ENCODE results near the gene HOATZ.
A peak's percentile ranks its signal among the peaks of the same experiment; 100 is the strongest.

HOATZ gene

DNA sequence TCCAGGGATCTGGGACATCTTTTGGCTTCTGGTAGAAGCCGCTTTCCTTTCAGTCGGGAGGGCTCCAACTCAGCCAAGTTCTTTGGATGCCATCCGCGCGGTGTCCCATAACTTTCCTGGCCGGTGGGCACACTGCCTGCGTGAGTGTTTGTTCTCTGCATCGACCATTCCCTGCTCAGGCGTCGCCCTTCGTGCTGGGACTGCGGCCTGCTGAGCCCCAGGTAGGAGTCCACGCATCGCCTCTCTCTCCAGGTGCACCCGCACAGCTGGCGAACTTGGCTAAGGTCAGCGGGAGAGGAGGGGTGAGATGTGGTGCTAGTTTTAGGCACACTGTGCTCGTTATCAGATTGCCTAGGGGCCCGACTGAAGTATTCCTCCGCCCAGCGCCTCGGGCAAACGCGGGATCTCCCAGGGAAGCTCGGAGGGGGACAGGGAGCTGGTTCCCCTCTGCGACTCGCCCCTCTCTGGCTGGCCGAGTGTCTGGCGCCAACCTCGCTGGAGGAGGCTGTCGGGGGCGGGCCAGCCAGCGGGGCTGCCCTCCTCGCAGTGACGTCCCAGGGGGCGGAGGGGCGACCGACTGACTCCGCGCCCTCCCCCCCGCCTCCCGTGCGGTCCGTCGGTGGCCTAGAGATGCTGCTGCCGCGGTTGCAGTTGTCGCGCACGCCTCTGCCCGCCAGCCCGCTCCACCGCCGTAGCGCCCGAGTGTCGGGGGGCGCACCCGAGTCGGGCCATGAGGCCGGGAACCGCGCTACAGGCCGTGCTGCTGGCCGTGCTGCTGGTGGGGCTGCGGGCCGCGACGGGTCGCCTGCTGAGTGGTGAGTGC lies 25.7 kb downstream of the HOATZ start, which contains the start of gene LAYN:
TSS of gene LAYN (plus strand) at position 607 of the 823 bp plus-strand sequence. CDS start at position 731, 124 bp downstream.
- peak; percentile 79 for DNase-seq (ENCODE audit: extremely low spot score)
- POLR2A ChIA-PET, result interaction anchor here (1.0 to 1.2 kb wide), 3 partner anchors 13 to 63 kb away, joined by 3 to 4 read pairs (median 3); partner anchors contain the start of gene SIK2
- TF ChIP-seq SUZ12 (IDR thresholded peaks at IDR 0.05) (no peak), NFRKB (IDR thresholded peaks at IDR 0.05) (no peak), ARNT (IDR thresholded peaks at IDR 0.05) (no peak), ELF4 (IDR thresholded peaks at IDR 0.05) (no peak), FOXA1 (IDR thresholded peaks at IDR 0.05) (no peak)
- CTCF ChIA-PET, result no interaction called here

DNA sequence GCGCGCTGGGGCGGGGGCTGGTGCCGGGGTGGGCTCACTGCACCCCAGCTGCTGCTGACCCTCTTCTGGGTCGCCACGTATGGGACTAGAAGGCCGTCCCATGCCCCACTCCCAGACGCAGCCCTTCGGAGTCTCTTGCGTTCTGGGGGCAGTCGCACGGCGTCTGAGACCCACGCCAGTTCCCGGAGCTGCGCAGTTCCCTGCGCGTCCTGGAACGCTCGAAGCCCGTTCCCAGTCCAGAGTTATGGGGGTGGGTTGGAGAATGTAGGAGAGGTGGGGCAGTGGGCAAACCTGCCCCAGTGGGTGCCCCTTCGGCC lies 26.3 kb downstream of the HOATZ start:
- TF ChIP-seq BHLHE40 (IDR thresholded peaks at IDR 0.05; ENCODE audit: borderline replicate concordance) (no peak), ARNT (IDR thresholded peaks at IDR 0.05) (no peak), ZNF384 (IDR thresholded peaks at IDR 0.05) (no peak), FOXA1 (IDR thresholded peaks at IDR 0.05) (no peak), ELF4 (IDR thresholded peaks at IDR 0.05) (no peak), CTBP1 (IDR thresholded peaks at IDR 0.05; ENCODE audit: borderline replicate concordance) (no peak), SUZ12 (IDR thresholded peaks at IDR 0.05) (no peak), FOXK2 (IDR thresholded peaks at IDR 0.05) (no peak), NFRKB (IDR thresholded peaks at IDR 0.05) (no peak)
- TF ChIP-seq, protein P1, sequence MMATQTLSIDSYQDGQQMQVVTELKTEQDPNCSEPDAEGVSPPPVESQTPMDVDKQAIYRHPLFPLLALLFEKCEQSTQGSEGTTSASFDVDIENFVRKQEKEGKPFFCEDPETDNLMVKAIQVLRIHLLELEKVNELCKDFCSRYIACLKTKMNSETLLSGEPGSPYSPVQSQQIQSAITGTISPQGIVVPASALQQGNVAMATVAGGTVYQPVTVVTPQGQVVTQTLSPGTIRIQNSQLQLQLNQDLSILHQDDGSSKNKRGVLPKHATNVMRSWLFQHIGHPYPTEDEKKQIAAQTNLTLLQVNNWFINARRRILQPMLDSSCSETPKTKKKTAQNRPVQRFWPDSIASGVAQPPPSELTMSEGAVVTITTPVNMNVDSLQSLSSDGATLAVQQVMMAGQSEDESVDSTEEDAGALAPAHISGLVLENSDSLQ (IDR thresholded peaks at IDR 0.05), result no peak
- ChIA-PET CTCF (no interaction called here), POLR2A (interaction anchor here (1.0 kb wide), 2 partner anchors 12 to 22 kb away, joined by 3 to 4 read pairs; no protein-coding TSS in a partner anchor)
- no peak for DNase-seq (ENCODE audit: extremely low spot score)

DNA sequence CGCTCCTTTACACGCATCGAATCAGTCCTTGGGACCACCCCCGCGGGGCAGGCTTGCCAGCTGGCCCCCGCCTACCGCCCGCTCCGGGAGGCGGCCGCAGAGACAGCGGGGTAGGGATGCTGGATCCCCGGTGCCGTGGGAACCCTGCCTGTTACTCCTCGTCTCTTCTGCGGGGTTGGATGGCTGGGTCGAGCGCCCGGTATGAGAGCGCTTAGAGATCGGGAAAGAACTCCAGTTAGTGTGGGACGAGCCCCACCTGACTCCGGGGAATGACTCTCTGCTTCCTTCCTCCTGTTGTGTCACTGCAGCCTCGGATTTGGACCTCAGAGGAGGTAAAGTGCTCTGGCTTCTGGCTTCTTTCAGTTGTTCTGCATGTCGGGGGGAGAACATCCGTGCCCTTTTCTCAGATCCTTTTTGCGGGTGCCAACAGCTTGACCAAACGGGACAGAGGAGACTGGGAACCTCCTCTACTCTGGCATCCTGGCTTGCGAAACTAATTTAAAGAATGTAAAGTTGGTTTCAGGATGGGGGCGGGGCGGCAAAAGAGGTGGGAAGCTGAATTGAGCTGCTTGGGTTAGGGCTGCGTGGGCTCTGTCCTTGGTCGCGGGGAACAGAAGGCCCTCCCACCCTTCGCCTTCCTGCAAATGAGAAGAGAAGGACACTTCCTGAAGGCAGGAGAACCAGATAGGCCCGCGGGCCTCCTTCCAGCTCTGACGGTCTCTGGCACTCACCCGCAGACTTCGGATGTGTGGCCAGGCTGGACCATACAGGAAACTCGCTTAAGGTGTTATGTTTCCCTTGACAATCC lies 26.9 kb downstream of the HOATZ start:
- no peak for TF ChIP-seq BHLHE40 (IDR thresholded peaks at IDR 0.05; ENCODE audit: borderline replicate concordance)
- no peak for TF ChIP-seq FOXK2 (IDR thresholded peaks at IDR 0.05)
- ChIA-PET CTCF (no interaction called here), POLR2A (no interaction called here)
- DNase-seq (ENCODE audit: extremely low spot score), result peak; percentile 30

DNA sequence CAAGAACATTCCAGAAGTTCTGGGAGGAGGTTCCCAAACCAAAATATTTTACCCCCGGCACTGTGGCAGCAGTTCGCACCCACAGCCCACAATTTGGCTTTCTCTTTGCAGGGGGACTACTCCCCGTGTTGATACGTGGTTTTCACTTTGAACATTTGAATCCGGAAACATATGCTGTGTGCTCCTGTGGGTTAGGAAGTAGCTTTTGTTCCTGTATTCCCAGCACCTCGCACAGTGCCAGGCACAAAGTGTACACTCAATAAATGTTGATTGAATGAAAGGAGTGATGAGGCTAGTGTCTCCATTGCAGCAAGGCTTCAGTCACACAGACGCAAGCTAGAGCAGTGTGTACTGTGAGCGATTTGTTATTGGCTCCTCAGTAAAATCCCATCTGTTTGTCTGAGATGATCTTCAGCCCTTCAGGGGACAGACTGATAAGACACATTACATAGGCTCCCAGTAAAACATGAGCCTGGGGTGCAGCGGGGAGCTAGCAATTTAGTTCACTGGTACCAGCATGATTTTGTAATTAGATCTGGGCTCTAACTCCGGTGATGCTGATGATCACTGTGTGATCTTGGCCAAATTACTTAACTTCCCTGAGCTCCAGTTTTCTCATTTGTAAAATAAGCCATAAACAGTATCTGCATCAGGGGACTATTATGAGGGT lies 28.2 kb downstream of the HOATZ start:
- no peak for TF ChIP-seq HDGF (IDR thresholded peaks at IDR 0.05; ENCODE audit: borderline replicate concordance)
- TF ChIP-seq ZNF384 (IDR thresholded peaks at IDR 0.05), result no peak
- no peak for TF ChIP-seq LEF1 (IDR thresholded peaks at IDR 0.05; ENCODE audit: borderline replicate concordance)
- no peak for TF ChIP-seq NFRKB (IDR thresholded peaks at IDR 0.05)
- no peak for TF ChIP-seq ARNT (IDR thresholded peaks at IDR 0.05)
- TF ChIP-seq CTBP1 (IDR thresholded peaks at IDR 0.05; ENCODE audit: borderline replicate concordance), result no peak
- no peak for TF ChIP-seq SUZ12 (IDR thresholded peaks at IDR 0.05)
- TF ChIP-seq BHLHE40 (IDR thresholded peaks at IDR 0.05; ENCODE audit: borderline replicate concordance), result no peak
- no peak for TF ChIP-seq L3MBTL2 (conservative IDR thresholded peaks at IDR 0.05)
- no peak for TF ChIP-seq TARDBP (IDR thresholded peaks at IDR 0.05)
- TF ChIP-seq FOXA1 (IDR thresholded peaks at IDR 0.05), result no peak
- TF ChIP-seq ELF4 (IDR thresholded peaks at IDR 0.05), result no peak
- no peak for TF ChIP-seq FOXM1 (IDR thresholded peaks at IDR 0.05; ENCODE audit: borderline replicate concordance)
- TF ChIP-seq FOXK2 (IDR thresholded peaks at IDR 0.05), result no peak
- CTCF ChIA-PET, result interaction anchor here (0.5 kb wide), 1 partner anchor 1415 kb away, joined by 3 read pairs; no protein-coding TSS in a partner anchor
- DNase-seq (ENCODE audit: extremely low spot score), result no peak
- POLR2A ChIA-PET, result interaction anchor here (1.1 kb wide), 1 partner anchor 9 kb away, joined by 4 read pairs; no protein-coding TSS in a partner anchor

DNA sequence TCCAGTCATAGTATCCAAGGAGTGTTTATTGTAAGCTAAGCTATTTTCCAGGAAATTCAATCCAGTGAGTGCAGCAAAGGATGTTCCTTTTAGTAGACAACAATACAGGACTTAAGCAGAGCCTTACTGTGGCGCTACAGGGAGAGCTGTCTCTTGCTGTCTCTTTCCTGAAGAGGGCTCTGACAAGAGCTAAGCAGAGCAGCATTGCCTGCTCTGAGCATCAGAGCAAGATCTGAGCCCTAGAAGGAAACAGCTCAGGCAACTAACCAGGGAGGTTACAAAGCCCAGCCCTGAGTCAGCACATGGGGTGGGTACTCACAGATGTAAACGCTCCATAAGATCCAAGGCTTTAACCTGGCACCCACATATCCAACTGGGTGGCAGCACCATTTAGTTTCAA lies 33.9 kb downstream of the HOATZ start:
- no peak for DNase-seq (ENCODE audit: extremely low spot score)
- ChIA-PET CTCF (no interaction called here), POLR2A (no interaction called here)
- no peak for TF ChIP-seq FOXA1 (IDR thresholded peaks at IDR 0.05)
- TF ChIP-seq FOXM1 (IDR thresholded peaks at IDR 0.05; ENCODE audit: borderline replicate concordance), result no peak
- TF ChIP-seq CTBP1 (IDR thresholded peaks at IDR 0.05; ENCODE audit: borderline replicate concordance), result no peak
- TF ChIP-seq, protein P1 (IDR thresholded peaks at IDR 0.05), result no peak
- no peak for TF ChIP-seq SUZ12 (IDR thresholded peaks at IDR 0.05)
- TF ChIP-seq ARNT (IDR thresholded peaks at IDR 0.05), result no peak
- TF ChIP-seq BHLHE40 (IDR thresholded peaks at IDR 0.05; ENCODE audit: borderline replicate concordance), result no peak
- TF ChIP-seq LEF1 (IDR thresholded peaks at IDR 0.05; ENCODE audit: borderline replicate concordance), result no peak
- no peak for TF ChIP-seq FOXK2 (IDR thresholded peaks at IDR 0.05)
- TF ChIP-seq HDGF (IDR thresholded peaks at IDR 0.05; ENCODE audit: borderline replicate concordance), result no peak
- no peak for TF ChIP-seq ZNF384 (IDR thresholded peaks at IDR 0.05)

DNA sequence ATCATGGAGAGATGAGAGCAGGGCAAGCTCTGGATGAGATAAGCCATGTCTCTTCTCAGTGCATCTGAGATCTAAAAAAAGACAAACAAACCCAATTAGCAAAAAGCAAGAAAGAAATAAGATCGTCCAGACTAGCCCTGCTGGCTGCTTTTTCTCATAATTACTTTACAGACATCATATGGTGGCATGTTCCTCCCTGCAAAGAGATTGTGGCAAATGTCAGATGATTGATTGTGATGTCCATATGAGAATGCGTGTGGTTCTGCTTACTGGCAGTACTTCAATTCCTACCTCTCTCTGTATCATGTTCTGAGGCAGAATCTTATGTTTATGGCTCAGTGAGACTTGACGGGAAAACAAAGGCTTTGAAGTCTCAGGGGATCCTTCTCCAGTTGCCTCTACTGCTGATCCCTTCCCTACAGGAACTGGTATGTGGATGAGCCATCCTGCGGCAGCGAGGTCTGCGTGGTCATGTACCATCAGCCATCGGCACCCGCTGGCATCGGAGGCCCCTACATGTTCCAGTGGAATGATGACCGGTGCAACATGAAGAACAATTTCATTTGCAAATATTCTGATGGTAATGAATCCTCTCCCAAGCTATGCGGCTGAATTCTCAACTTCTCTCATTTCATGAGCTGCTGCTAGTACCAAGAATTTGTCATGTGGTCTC lies 34.8 kb downstream of the HOATZ start:
- no peak for DNase-seq (ENCODE audit: extremely low spot score)
- ChIA-PET CTCF (no interaction called here), POLR2A (no interaction called here)
- TF ChIP-seq ARNT (IDR thresholded peaks at IDR 0.05), result no peak
- TF ChIP-seq BHLHE40 (IDR thresholded peaks at IDR 0.05; ENCODE audit: borderline replicate concordance), result no peak
- no peak for TF ChIP-seq FOXA1 (IDR thresholded peaks at IDR 0.05)
- no peak for TF ChIP-seq FOXM1 (IDR thresholded peaks at IDR 0.05; ENCODE audit: borderline replicate concordance)
- no peak for TF ChIP-seq L3MBTL2 (conservative IDR thresholded peaks at IDR 0.05)
- TF ChIP-seq, protein P1 (IDR thresholded peaks at IDR 0.05), result no peak
- TF ChIP-seq TARDBP (IDR thresholded peaks at IDR 0.05), result no peak
- TF ChIP-seq LEF1 (IDR thresholded peaks at IDR 0.05; ENCODE audit: borderline replicate concordance), result no peak
- no peak for TF ChIP-seq SUZ12 (IDR thresholded peaks at IDR 0.05)
- no peak for TF ChIP-seq CTBP1 (IDR thresholded peaks at IDR 0.05; ENCODE audit: borderline replicate concordance)
- no peak for TF ChIP-seq HDGF (IDR thresholded peaks at IDR 0.05; ENCODE audit: borderline replicate concordance)
- TF ChIP-seq NFRKB (IDR thresholded peaks at IDR 0.05), result no peak
- no peak for TF ChIP-seq FOXK2 (IDR thresholded peaks at IDR 0.05)
- TF ChIP-seq ZNF384 (IDR thresholded peaks at IDR 0.05), result no peak
- no peak for TF ChIP-seq SP1 (IDR thresholded peaks at IDR 0.05)

All from HEK293T (cell line).